A673 (cell line): ENCODE measurements around the gene GH2.

Experiments
- EZH2 ChIP-seq: fragments of 200-600 bp; sonication (generic); IDR thresholded peaks from 2 replicates; pipeline ENCODE4 v1.6.1; 2017; ENCODE audit warnings: borderline replicate concordance, low read depth, mild to moderate bottlenecking, mixed read lengths, antibody characterized with exemption, low read length; ENCODE audit not compliant: poor library complexity, severe bottlenecking
- TF ChIP-seq, protein P1 (sequence below): fragments of 300-800, 200-600 bp; sonication (generic); conservative IDR thresholded peaks from 2 replicates; pipeline ENCODE4 v1.5.1; 2017; ENCODE audit warnings: low read depth, mild to moderate bottlenecking, antibody characterized with exemption, low read length, moderate library complexity, mixed read lengths

DNA sequence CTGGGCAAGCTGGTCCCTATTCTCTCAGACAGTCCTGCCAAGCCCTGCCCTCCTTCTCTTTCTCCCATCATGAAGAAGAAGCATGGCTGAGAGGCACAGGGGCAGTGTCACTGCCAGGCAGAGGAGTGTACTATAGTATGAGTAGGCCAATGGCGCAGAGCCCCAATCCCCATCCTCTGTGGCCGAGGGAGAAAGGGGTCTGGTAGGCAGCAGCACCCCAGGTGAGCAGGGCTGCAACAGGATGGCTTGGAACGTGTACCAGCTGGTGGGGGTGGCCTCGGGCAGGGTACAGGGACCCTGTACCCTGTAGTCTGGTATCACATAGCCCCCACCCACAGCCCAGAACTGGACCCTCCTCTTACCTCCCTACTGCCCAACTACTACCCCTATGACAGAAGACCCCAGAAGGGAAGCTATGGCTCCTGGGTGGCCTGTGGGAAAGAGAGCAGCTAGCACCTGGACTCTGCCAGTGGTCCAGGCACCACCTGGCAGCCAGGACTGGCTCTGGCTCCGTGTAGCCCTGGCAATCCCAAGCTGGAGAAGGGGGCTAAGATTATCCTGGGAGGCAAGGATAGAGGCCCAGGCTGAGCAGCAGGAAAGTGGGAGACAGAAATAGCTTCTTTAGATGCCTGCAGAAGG, 43.7 kb downstream of the GH2 start:
- TF ChIP-seq EZH2: no peak
- TF ChIP-seq, protein P1, sequence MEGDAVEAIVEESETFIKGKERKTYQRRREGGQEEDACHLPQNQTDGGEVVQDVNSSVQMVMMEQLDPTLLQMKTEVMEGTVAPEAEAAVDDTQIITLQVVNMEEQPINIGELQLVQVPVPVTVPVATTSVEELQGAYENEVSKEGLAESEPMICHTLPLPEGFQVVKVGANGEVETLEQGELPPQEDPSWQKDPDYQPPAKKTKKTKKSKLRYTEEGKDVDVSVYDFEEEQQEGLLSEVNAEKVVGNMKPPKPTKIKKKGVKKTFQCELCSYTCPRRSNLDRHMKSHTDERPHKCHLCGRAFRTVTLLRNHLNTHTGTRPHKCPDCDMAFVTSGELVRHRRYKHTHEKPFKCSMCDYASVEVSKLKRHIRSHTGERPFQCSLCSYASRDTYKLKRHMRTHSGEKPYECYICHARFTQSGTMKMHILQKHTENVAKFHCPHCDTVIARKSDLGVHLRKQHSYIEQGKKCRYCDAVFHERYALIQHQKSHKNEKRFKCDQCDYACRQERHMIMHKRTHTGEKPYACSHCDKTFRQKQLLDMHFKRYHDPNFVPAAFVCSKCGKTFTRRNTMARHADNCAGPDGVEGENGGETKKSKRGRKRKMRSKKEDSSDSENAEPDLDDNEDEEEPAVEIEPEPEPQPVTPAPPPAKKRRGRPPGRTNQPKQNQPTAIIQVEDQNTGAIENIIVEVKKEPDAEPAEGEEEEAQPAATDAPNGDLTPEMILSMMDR: no peak
